ENCODE results near the gene FAM186B. TPM values are rescaled to one million over a fixed set of nuclear protein-coding genes. Genes with fewer than 3 reads are reported as not detected.

The FAM186B gene
- total and polyA plus RNA-seq, 9 donors = 0.11 to 1.5 (median 0.73) TPM

GRCh38 chr12:49598527-49598926 is 6.9 kb downstream of the FAM186B start:
- Histone ChIP-seq H3K9me3 (no peaks in the 10 kb centered on the region), H3K36me3 (no peaks in the 10 kb centered on the region), H3K4me1 (ENCODE audit: insufficient read depth) (no peaks in the 10 kb centered on the region), H3K4me3 (no peak overlapping the region), H3K27ac (no peak overlapping the region), H3K27me3 (no peaks in the 10 kb centered on the region)
- TF ChIP-seq POLR2A (IDR thresholded peaks at IDR 0.05) (no peak), EP300 (IDR thresholded peaks at IDR 0.05) (no peak), CTCF (IDR thresholded peaks at IDR 0.05) (no peak)
- 73 to 81% (median 77%) methylated on average over 10 of the region's 10 CpGs for WGBS, 3 donors
- intact Hi-C loops (cut with DNase I) = no loop called here
- no peak for DNase-seq

GRCh38 chr12:49588721-49589516 is 16.5 kb downstream of the FAM186B start:
- TF ChIP-seq EP300 (IDR thresholded peaks at IDR 0.05) = no peak
- no peak for TF ChIP-seq POLR2A (IDR thresholded peaks at IDR 0.05)
- no peak for TF ChIP-seq CTCF (IDR thresholded peaks at IDR 0.05)
- 77 to 84% (median 79%) methylated on average over 4 of the region's 4 CpGs for WGBS, 3 donors
- Histone ChIP-seq H3K4me3 (no peak overlapping the region), H3K27me3 (no peaks in the 10 kb centered on the region), H3K9me3 (no peaks in the 10 kb centered on the region), H3K27ac (no peak overlapping the region), H3K36me3 (no peaks in the 10 kb centered on the region), H3K4me1 (ENCODE audit: insufficient read depth) (no peaks in the 10 kb centered on the region)
- no peak for DNase-seq
- intact Hi-C loops (cut with DNase I) = no loop called here

- H3K27ac ChIP-seq = no peak overlapping the region
- H3K36me3 ChIP-seq = no peaks in the 10 kb centered on the region
- H3K4me1 ChIP-seq (ENCODE audit: insufficient read depth) = peaks cover 6% of the 10 kb centered on the region
- 88 to 90% (median 89%) methylated on average over 7 of the region's 7 CpGs for WGBS, 3 donors
- TF ChIP-seq EP300 (IDR thresholded peaks at IDR 0.05) = no peak
- no peak for TF ChIP-seq CTCF (IDR thresholded peaks at IDR 0.05)
- TF ChIP-seq POLR2A (IDR thresholded peaks at IDR 0.05) = no peak
- H3K9me3 ChIP-seq = no peaks in the 10 kb centered on the region
- no peak for DNase-seq
- H3K4me3 ChIP-seq = no peak overlapping the region
- no peaks in the 10 kb centered on the region for H3K27me3 ChIP-seq
- intact Hi-C loops (cut with DNase I) = no loop called here
Measured at GRCh38 chr12:49588281-49588680, 17.2 kb downstream of the FAM186B start.

- Histone ChIP-seq H3K4me3 (no peak overlapping the region), H3K36me3 (no peaks in the 10 kb centered on the region), H3K27ac (no peak overlapping the region), H3K9me3 (no peaks in the 10 kb centered on the region), H3K27me3 (no peaks in the 10 kb centered on the region), H3K4me1 (ENCODE audit: insufficient read depth) (peaks cover 6% of the 10 kb centered on the region)
- no peak for DNase-seq
- 89 to 91% (median 90%) methylated on average over 11 of the region's 11 CpGs for WGBS, 3 donors
- TF ChIP-seq POLR2A (IDR thresholded peaks at IDR 0.05) (no peak), EP300 (IDR thresholded peaks at IDR 0.05) (no peak), CTCF (IDR thresholded peaks at IDR 0.05) (no peak)
- intact Hi-C loops (cut with DNase I) = no loop called here
Measured at GRCh38 chr12:49587174-49587908, 18.1 kb downstream of the FAM186B start.
